HG03280 (cell line): ENCODE data around the gene FANCF.

Experiments used
- ATAC-seq: cut with Tn5 transposase; IDR thresholded peaks from one replicate; pipeline ENCODE4 v1.9.1; 2021; ENCODE audit warnings: mild to moderate bottlenecking, moderate library complexity; ENCODE audit not compliant: unreplicated experiment

Gene FANCF

DNA sequence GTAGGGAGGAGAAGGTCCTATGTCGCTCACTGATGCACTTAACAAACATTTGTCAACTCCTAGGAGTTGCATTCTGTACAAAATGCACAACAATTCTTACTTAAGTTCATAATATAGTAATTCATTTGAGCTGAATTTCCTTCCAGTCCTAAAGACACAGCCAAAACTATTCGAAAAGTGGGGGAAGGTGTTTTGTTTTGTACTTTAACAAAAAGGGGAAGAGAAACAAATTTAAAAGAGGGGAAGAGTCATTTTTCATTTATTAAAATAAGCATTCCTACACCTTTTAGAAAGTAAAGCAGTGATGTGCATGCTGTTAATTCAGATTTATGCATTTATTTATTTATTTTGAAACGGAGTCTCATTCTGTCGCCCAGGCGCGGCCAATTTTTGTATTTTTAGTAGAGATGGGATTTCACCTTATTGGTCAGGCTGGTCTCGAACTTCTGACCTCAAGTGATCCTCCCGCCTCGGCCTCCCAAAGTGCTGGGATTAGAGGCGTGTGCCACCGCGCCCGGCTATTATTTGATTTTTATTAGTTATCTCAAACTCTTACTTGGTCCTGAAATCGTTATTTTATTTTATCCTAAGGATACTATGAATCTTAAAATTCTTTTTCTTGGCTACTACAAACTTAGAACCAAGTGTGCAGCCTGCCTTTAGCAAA lies 1.1 kb upstream of the FANCF start:
- ATAC-seq = no peak

DNA sequence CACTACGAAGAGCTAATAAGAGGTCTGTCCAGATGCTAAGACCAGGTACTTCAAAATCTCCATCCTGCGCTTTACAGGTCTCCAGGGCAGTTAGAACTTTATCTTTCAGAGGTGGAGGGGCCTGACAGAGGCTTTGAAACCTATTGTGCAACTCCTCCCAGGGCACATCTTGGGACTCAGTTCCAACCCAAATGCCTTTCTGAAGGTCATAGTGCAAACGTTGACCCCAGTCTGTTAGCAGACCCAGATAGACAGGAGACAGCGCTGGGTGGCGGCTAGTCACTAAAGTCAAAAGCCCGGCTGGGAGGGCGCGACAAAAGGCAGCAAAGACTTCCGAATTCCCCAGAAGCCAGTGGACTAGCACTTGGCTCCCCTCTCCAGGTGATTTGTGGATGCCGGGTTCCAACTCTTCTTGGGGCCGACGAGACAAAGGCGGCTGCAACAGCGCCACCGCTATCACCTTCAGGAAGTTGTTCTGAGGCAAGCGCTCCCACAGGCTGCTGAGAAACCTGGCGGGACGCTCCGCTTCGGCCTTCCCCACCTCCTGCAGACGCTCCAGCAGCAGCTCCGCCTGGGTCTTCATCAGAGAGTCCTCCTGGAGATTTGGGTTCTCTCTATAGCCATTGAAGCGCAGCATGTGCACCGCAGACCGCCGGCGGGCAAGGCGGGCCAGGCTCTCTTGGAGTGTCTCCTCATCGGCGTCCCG lies 728 bp downstream of the FANCF start:
- peak; percentile 53 for ATAC-seq

DNA sequence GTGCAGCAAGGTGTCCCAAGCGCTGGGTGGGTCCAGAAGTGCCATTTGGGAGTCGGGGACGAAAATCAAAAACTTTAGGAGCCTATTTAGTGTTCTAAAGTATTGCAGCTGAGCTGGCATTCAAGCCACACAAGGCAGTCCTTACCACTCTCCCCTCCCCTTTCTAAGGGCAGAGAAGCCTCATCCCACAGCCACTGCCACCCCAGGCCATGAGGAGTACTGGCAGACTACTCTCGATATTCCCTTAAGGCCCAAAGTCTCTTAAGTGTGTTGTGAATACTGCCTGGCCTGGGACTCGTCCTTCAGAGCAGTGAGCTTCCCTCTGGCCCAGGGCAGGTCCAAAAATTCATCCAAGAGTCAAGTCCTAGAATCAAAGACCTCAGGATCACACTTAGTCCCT lies 7.8 kb downstream of the FANCF start:
- ATAC-seq = no peak

DNA sequence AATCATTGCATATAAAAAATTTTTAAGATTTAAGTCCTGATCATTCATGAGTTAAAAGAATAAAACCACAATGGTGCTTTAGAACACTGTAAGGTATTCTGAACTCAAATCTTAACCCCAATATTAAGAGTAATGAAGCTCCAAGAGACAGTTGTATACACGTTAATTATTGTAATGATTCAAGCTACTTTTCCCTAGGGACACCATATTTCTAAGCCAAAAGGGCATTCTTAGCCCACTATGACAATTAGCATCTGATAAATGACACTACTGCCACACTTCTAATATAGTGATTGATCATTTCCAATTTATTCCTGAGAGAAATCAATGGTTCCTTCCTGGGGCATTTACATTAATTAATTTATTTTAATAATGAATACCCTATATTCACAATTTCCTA lies 21.7 kb downstream of the FANCF start:
- ATAC-seq = no peak

DNA sequence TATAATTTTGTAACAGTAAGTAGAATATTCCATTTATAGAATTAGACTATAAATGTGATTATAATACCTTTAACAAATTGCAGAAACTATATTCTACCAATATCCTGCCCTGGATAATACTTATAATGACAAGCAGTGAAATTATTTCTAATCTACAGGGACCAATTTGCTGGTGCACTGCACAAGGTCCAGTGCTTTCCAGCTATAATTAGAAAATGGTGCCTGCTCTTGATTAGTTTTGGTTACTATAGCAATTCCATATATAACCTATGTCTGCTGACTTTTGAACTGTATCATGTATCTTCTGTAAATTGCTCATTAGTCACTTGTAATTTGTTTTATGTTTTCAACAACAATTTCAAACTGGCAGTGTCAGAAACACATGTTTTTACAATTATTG lies 23.1 kb downstream of the FANCF start:
- ATAC-seq = no peak

DNA sequence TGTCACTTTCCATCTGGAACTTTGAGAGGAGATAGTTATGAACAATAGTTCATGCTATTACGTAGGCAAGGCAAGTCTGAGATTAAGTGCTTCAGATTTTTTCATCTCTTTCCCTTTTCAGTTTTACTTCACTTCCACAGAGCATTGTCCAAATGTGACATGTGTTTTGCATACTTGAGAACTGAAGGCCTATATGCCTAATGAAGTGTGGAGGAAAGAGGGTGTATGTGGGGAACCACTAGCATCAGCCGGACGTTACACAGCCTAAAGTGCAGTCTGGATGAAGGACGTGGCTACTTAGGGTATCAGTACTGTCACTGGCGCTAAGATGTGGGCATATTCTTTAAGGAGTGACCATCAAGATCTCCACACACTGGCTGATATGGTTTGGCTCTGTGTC lies 26.2 kb downstream of the FANCF start:
- ATAC-seq = no peak

DNA sequence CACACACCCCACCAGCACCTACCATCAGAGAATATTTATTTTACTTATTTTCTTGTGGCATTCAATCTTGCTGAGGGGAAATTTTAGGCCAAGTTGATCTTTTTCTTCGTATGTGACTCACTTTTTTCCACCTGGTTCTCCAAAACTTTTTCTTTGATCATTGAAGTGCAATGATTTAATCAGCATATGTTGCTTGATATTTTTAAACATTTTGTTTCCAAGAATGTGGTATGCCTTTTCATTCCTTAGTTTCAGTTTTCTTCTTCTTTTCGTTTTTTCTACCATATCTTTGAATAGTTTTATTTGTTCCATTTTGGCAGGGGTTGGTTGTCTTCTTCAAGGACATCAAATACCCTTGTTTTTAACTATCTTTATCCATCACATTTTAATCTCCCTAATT lies 28.6 kb downstream of the FANCF start:
- no peak for ATAC-seq

DNA sequence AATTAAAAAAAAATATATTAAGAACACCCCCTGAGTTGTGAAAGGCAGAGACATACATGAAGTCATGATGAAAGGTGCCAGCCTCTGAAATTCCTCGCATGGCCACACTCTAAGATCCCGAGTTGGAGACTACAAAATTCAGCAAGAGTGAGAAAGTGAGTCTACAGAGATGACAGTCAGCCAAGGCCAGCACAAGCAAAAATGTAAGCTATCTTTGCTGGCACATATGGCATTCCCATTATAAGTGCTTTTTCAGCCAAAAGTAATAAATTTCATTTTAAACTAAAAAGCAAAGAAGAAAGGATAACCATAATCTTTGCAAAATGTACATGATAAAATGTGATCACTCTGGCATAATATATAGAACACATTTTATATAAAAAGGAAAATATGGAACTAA lies 40.6 kb downstream of the FANCF start:
- no peak for ATAC-seq

DNA sequence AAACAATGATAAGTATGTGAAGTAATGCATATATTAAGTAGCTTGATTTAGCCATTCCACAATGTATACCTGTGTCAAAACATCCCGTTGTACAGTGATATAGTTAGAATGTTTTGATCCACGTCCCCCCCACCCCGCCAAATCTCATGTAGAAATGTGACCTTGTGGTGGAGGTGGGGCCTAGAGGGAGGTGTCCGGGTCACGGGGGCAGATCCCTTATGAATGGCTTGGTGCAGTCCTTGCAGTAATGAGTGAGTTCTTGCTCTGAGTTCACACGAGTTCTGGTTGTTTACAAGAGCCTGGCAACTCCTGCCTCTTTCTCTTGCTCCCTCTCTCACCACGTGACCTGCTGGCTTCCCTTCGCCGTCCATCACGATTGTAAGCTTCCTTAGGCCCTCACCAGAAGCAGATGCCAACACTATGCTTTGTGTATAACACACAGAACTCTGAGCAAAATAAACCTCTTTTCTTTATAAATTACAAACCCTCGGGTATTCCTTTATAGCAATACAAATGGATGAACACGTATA lies 41.6 kb downstream of the FANCF start:
- no peak for ATAC-seq

DNA sequence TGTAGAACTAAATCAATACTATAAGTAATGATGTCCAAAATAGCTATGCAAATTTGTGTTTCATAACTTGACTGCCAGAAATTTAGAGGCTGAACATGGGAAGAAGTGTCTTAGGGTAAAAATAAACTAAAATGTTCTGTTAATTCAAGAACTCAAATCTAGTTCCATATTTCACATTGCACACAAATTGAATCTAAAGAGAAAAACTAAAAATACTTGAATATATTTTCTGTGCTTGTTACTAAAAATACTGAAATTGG lies 43.5 kb downstream of the FANCF start:
- ATAC-seq = no peak

DNA sequence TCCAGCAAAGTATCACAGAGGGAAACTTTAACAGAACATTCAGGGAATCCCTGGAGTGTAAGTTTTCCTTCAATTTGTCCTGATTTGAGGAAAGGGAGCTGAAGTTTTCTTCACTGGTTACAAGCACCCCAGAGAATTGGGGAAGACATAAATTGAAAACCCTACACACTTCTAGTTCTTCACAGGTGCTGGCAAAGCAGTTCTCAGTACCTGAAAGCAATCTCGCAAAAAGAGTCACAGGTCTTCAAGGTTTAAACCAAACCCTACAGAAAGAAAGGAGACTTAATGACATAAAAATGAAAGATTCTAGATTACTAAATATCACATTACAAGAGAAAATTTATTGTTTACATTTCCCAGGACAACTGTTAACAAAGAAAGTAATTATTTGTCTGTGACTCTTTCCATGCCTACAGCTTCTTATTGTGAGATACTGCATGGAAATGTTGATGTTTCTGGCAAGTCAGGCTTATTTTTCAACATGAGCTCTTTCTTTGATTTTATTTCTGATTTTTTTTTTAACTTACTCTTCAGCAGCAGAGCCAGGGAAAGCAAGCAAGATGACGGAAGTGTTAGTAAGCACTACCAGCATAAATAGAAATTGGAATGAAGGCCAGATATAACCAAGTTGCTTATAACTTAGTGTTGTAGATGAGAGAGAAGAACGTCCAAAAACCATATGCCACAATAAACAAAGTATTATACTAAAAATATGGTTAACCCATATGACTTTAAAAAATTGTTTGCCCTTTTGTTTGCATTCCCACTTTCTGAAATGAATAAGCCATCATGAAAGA lies 44.1 kb downstream of the FANCF start:
- no peak for ATAC-seq

DNA sequence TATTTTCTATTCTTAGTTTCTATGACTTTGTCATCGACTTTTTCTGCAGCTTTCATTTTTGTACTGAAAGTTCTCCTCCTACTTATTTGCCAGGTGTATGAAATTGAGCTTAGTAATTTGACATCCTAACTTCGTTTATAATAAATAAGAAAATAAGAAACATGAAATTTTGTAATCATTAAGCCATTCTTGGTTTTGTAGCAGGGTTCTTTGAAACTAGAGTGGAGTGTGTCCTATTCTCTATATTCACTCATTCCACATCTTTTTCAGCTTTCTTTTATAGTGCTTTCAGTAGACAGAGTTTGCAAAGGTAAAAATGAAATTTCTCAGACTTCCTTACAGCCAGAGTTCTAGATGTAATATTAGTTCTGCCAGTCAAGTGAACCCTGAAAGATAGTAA lies 47.8 kb downstream of the FANCF start:
- ATAC-seq = no peak
